ENCODE measurements around the gene HOXA3.

Gene HOXA3

GRCh38 chr7:27126596-27127327 lies 25.6 kb downstream of the HOXA3 start:
- DNase-seq, result no peak

GRCh38 chr7:27125986-27126394 lies 26.4 kb downstream of the HOXA3 start:
- no peak for DNase-seq

- no peak for DNase-seq
Observed at GRCh38 chr7:27124902-27125689, 27.3 kb downstream of the HOXA3 start.

GRCh38 chr7:27124096-27124901 lies 28.1 kb downstream of the HOXA3 start:
- no peak for DNase-seq

GRCh38 chr7:27123477-27124053 lies 28.8 kb downstream of the HOXA3 start:
- DNase-seq, result no peak

- DNase-seq, result no peak
Observed at GRCh38 chr7:27123007-27123476, 29.3 kb downstream of the HOXA3 start.

GRCh38 chr7:27122077-27122910 lies 30.1 kb downstream of the HOXA3 start:
- no peak for DNase-seq

GRCh38 chr7:27121684-27122076 lies 30.7 kb downstream of the HOXA3 start:
- no peak for DNase-seq

- DNase-seq, result no peak
Observed at GRCh38 chr7:27119412-27119911, 32.9 kb downstream of the HOXA3 start.

GRCh38 chr7:27118580-27118979 lies 33.8 kb downstream of the HOXA3 start:
- no peak for DNase-seq

- DNase-seq, result no peak
Observed at GRCh38 chr7:27117887-27118491, 34.4 kb downstream of the HOXA3 start.

GRCh38 chr7:27116962-27117886 lies 35.2 kb downstream of the HOXA3 start:
- DNase-seq, result no peak

GRCh38 chr7:27116031-27116961 lies 36.1 kb downstream of the HOXA3 start:
- no peak for DNase-seq

GRCh38 chr7:27115221-27116026 lies 37.0 kb downstream of the HOXA3 start:
- no peak for DNase-seq

- no peak for DNase-seq
Observed at GRCh38 chr7:27114881-27115220, 37.5 kb downstream of the HOXA3 start.

- no peak for DNase-seq
Observed at GRCh38 chr7:27113991-27114769, 38.2 kb downstream of the HOXA3 start.
